Hematopoietic multipotent progenitor cell treated with erythropoietin and hydrocortisone succinate and interleukin-3 and kit ligand, for 17 days (in vitro differentiated cells): Measurements from ENCODE around the gene FAM120A.

Experiments used
- DNase-seq: peaks from one replicate; pipeline ENCODE4 v3.0.0-alpha.2; 2015; ENCODE audit warnings: low spot score

The FAM120A gene

DNA sequence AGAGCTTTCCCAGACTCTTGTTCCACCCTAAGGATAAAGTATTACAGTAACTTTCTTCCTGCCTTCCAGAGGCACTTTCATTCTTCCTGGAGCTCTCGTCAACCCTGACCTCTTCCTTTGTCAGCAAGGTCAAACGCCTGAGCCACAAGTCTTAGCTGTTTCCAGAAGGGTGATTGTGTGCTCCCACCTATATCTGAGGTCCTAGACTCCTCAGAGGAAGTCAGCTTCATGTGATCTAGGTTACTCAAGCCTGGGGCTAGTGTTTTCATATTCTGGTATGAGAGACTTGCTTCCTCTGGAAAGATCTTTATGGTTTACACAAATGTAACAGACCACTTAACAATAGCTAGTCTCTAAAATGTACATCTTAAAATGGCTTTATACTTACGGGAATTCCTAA is 5.4 kb upstream of the FAM120A start:
- DNase-seq, result no peak

DNA sequence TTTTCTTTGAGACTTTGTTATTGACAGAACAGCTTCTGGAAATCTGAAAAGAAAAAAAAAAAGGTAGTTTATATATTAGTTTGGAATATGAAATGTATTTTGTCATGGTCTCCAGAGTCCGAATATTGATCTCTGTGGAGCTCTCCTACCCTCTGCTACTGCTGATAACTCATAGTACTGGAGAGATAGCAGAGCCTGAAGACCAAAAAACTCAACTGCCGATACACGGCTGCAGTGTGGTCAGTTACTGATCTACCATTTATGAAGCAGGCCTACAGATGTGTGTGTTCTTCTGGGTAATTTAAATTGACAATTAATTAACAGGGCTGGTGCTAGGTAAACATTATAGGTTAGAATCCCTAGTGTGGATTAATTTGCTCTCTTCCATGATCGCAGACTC is 3.8 kb upstream of the FAM120A start:
- DNase-seq, result no peak

DNA sequence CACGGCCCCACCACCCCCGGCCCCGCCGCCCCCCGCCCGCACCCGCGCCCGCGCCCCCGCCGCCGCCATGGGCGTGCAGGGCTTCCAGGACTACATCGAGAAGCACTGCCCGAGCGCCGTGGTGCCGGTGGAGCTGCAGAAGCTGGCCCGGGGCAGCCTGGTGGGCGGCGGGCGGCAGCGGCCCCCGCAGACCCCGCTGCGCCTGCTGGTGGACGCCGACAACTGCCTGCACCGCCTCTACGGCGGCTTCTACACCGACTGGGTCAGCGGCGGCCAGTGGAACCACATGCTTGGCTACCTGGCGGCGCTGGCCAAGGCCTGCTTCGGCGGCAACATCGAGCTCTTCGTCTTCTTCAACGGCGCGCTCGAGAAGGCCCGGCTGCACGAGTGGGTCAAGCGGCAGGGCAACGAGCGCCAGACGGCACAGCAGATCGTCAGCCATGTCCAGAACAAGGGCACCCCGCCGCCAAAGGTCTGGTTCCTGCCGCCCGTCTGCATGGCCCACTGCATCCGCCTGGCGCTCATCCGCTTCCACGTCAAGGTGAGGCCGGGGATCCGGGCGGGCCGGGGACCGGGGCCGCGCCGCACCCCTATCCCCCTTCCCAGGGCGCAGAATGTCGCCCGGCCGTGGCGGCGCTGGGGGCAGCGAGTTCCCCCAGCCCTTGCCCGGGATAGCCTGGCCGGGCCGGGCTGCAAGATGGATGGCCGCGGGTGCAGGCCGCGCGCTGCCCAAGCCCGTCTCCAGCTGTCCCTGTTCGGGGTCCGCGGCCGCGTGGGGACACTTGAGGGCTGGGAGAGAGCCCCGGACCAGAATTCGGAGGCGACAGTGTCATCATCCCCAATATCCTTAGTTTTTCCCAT is 594 bp downstream of the FAM120A start:
- peak; percentile 57 for DNase-seq

DNA sequence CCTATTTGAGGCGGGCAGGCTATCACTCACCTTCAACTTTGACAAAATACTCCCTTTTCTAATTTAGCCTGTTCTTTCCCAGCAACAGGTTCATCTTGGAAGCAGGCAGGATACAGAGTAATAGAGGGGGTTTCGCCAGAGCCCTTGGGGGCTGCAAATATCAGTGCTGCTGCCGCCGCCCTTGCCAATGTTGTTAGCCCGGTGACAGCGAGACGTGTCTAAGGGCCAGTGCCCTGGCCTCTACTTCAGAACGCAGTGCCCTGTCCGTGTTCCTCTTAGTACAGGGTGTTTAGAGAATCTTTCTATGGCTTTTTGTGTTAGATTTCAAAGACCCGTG is 1.2 kb downstream of the FAM120A start:
- no peak for DNase-seq

DNA sequence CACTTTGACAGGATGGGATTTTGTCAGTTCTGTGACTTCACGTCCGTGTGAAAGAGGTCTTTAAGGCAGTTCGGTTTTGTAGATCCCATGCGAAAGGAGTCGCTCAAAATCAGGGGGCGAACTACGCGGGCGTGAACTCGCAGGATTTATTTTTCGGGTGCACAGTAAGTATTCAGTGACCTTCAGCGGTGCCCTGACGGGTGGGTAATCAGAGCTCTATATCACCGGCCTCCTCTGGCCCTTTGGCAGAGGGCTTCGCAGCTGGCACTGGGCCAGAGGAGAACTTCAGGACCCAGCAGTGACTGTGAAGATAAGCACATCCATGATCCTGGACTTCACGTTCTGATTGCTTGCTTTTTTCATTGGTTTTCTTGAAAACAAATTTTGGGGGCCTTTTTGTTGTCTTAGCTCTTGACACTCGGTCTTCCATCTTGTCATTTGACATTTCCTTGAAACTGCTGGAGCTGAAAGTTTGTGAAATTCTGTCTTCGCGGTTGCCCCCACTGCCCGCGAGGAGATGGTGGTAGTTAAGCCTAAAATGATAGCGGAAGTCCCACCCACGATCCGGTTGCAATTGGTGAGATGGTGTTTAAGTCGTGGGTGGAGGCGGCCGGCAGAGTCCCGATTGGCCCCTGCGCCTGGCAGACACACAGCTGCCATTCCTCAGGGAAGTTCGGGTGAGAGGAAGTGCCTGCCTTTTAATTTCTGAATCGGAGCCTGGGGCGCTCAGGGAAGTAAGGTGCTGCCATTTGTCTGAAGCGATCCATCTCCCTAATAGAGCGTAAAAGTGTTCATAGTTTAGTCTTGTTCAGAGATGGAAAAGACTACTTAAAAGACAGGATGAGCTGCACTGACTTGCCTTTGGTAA is 1.8 kb downstream of the FAM120A start, which contains the start of gene FAM120AOS:
Gene FAM120AOS, minus strand, starts transcription at position 535 of the 868 bp plus-strand sequence. CDS start 872 bp downstream, outside the sequence.
- peak; percentile 90 for DNase-seq

DNA sequence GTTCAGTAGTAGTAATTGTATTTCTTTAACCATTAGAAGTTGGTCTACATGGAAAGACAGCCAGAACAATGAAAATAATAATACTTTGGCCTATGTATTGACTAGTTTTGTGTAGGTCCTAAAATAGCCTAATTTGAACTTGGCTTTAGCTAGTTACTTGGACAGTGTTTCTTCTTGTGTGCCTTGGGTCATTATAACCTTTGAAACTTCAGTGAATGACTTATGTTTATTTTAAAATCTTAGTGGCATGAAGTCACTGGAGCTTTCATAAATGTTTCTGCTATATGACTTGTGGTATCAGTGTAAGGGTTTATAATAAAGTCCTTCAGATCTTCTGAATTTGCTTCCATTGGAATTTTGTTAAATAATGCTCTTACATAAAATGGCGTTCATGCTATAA is 4.5 kb downstream of the FAM120A start:
- no peak for DNase-seq

DNA sequence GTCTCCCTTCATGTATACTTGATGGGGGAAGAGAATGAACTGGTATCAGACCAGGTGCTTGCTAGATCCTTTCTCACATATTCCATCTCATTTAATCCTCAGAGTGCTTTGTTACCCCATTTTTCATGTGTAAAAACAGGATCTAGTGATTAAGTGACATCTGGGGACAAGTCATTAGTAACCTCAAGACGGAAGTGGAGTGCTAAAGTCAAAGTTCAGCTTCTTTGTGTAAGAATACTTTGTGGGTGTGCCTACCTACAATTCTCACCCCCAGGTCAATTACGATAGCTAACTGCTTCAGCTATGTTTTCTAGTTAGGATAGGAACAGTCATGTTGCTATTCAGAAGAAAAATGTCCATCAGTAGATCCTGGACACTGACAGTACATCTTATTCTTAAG is 5.0 kb downstream of the FAM120A start:
- no peak for DNase-seq

DNA sequence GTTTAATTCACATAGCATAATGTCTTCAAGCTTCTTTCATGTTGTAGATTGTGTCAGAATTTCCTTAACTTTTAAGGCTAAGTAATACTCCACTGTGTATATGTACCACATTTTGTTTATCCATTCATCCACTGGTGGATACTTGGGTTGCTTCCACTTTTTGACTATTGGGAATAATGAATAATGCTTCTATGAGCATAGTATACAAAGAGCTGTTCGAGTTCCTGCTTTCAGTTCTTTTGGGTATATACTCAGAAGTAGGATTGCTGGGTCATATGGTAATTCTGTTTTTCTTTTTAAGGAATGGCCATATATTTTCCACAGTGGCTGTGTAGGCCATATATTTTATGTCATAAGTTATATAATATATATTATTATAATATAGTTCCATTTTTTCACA is 5.5 kb downstream of the FAM120A start:
- DNase-seq, result no peak

DNA sequence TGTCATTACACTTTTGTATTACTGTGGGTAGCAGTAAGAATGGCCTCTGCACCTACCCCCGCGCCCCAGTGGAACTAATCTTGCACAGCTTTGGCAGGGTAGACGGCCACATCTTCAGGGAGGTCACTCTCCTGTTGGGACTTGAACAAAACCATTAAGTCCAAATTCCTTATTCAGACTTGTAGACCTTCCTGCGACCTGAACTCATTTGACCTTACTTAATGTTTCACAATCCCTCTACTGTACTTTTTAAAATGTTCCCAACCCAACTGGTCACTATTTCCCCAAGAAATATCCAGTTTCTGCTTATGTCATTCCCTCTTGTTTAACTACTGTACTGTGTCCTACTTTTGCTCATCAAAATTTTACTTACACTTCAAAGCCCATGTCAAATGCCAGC is 7.2 kb downstream of the FAM120A start:
- no peak for DNase-seq

DNA sequence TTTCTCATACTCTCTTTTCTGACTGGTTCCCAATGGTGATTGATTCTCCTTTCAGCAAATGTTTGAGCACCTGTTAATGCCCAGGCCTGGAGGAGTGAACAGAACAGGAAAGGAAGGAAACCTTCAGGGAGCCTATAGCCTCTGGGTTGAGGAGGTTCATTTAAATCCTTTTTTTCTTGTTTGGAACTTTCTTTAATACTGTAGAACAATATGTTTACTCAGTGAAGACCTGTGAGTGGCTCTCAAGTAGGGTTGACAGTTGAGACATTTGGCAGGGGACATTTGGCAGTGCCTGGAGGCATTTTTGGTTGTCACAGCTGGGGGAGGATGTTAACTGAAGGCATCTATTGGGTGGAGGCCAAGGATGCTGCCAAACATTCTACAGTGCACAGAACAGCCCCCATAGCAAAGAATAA is 8.0 kb downstream of the FAM120A start:
- no peak for DNase-seq

DNA sequence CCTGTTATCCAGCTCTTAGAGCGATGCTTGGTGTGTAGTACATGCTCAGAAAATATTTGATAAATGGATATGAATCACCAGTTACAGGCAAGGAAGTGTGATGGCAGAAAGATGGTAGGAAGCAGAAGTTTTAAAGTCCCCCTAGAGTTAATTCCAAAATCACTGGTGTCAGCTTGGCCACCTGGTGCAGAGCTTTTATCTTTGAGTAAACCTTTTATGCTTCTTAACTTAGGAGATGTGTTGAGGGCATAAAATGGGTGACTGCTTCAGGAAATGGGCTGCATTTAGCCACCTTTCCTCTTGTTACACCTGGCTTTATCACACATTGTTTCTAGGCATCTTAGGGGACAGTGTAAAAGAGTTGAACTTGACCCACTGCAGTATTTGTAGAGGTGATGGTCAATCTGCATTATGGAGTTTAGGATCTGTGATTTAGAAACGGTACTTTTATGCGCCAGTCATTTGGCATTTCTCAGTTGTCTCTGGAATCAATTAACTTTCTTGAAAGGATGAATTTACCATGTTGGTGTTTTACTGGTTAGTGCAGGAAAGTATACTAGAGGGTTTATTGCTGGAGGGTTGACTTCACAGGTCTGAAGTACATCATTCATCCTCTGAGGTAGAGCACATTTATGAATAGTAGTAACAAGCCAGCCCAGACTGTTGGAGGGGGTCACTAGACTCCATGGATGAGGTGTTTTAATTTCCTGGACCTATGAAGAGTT is 9.4 kb downstream of the FAM120A start:
- no peak for DNase-seq

DNA sequence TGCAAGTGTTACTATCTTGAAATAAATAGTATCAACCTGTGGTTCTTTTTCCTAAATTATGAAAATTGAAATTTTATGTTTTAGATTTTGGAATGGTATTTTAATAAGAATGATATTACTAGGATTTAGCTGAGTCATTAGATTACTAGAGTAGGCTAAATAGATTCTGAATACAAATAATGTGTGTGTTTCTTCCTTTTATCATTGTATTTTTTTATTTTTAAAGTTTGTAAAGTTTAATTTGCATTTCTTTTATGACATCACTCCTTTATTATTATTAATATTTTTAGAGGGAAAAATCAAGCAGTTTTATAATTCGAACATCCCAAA is 9.9 kb downstream of the FAM120A start:
- DNase-seq, result no peak

DNA sequence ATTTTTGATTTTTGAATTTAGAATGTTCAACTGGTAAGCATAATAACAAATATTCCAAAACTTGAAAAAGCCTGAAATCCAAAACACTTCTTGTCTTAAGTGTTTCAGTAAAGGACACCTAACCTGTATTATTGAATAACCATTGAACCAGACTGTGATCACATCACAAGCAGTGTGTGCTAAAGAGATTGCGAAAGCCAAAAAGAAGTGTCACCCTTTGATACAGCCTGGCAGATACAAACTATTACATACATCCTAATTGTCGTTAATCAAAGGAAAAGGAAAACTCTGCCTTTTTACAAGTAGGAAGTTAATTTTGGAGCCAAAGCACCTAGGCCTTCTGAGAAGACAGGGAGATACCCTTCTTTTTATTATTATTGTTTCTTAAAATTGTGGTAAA is 10.3 kb downstream of the FAM120A start:
- no peak for DNase-seq

DNA sequence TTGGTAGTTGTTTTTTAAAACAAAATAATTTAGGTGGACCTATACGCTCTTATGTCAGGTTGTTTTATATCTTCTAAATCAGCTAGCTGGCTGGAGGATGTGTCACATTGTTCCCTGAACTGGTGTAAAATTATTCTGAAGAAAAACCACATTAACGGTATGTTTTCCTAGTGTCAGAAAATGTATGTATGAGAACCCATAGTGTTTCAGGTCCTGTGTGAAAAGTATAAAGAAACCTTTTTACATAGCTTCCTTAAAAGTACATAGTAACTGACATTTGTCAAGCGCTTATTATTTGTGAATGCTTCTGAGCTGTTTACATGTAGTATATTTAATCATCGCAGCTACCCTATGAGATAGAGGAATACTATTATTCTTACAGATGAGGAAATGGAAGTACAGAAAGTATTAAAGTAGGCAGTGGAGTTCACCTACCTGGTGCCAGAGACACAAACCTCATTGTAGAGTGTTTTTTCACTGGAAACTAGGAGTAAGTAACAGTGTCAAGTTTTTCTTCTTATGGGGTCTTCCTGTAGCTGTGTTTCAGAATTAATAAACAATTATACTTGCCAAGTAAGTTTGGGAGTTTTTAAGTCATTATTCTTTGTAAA is 12.3 kb downstream of the FAM120A start:
- DNase-seq, result no peak

DNA sequence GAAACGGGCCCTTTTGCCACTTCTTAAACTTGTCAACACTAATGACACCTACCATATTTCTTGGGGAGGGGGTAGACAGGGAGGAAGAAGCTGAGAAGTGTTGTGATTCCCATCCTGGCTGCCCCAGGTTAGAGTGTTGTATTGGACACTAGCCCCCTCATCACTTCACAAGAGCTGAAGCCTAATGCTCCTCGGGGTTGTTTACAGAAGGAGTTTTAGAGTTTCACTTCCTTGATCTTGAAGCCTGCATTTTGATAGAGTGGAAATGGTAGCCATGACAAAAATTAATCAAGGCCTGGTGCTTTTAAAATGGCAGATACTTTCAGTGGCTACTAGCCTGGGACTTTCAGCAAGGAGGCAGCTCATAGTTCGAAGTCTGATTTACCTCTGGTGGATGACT is 12.9 kb downstream of the FAM120A start:
- no peak for DNase-seq

DNA sequence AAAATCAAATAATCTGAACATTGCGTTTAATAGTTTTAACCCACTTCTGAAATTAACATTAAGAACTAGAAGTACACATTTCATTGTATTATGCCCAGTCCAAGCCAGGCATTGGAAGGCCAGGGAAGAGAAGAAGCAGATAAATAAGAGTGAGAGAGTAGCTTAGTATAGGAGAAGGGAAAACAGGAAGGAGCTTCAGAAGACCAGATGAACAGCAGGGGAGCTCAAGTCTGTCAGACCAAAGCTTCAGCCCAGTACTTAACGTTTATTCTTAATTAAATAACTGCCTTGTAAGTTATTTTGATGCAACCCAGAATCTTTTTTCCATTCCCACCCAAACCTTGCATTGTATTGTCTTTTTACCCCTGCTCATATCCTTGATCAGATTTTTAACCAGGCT is 13.4 kb downstream of the FAM120A start:
- DNase-seq, result no peak

DNA sequence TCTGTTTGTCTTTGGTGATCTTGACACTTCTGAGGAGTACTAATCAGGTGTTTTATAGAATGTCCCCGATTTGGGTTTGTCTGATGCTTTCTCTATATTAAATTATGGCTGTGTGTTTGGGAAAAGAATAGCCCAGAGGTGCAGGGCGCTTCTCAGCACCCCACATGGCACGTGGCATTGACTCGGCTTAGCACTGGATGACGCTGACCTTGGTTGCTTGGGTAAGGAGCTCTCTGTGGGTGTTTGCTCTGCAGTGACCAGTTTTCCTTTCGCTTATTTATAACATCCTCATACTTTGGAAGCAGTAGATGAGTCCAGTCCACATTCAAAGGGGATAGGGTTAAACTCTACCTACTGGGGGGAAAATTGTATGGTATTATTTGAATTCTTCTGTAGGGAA is 14.4 kb downstream of the FAM120A start:
- DNase-seq, result no peak

DNA sequence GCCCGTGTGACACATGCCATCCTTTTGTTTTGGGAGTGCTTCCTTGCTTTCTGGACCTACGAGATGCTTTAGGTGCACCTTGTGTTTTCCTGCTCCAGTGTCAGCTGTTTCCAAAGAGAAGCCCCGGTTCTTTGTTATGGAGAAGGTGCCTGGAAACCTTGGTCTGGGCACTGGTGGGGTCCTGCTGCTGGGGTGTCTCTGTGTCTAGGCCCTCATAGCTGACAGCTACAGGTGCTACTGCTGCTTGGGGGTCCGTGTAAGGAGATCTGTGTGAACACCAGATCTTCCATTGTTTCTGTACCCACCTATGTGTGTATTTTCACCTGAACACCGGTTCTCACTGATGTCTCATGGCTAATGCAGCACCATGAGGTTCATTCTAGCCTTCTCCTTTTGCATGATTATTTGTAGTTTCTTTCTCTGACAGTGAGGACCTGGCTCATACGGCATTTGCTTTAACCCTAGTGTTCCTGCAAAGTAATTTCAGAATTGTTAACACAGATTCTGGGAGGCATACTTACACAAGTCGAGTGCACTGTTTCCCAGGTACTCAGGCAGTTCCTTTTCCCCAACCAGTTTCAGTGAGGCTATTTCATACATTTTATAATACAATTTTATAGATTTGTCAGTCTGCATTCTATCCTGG is 15.1 kb downstream of the FAM120A start:
- DNase-seq, result no peak

DNA sequence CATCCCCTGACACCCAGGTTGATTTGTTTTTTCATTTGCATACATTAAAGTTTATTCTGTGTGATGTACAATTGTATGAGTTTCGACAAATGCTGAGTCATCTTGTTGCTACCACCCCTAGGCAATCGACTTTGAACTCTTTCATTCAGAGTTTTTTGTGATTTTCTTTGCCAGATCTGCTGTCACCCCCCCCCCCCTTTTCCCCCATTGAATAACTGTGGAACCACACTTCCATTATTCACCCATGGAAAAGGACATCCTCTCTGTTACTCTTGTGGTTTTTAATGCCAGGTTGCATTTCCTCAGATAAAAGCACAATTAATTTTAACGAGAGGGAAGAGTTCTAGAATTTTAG is 15.6 kb downstream of the FAM120A start:
- peak; percentile 26 for DNase-seq

DNA sequence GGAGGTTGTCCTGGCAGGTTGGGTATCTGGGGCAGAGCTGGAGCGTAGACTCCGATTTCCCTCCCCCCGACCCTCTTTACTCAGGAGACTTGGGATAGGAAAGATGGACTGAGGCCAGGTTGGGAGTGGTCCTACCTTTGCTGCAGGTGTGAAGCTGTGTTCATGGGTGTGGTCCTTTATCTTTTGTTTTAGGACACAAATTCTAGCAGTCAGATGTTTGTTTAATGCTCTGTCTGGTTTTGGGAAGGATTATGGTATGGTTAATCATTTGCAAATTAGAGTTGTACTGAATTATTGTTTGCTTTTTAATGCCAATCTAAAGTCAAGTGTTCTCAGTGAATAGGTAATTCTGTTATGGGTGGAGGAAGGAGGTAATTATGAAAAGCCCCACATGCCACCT is 16.0 kb downstream of the FAM120A start:
- DNase-seq, result no peak

DNA sequence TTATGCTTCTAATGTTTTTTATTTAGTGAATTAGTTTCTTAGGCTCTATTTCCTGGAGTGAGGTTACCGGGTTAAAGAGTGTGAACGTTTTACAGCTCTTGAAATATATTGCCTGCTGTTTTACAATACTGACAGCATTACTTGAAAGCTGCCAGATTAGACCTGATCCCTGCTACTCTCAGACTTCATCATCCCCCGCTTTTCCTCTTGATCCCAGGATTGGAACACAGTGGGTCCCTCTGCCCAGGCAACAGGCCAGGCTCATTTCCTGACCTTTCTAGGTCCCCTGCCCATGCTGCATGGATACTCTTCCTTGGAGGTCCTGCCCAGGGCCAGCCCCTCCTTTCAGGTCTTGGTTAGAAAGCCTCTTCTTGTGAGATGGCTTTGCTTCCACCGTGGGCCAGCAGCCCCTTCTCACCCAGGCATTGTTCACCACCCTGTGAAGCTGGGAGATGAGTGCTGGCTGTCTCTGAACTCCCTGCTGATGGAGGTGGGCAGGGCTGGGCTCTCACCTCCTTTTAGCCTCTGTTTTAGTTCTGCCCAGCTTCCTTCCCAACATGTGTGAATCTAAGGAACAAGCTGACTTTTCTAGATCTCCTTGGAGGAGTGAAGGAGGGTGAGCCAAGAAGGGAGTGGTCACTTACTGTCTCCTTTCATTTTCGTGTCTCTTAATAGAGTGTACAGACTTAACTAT is 17.4 kb downstream of the FAM120A start:
- DNase-seq, result no peak
